ENCODE data around the gene OCRL. TPM values are rescaled to one million over a fixed set of nuclear protein-coding genes. Genes with fewer than 3 reads are reported as not detected.

Gene OCRL
- total and polyA plus RNA-seq, 4 donors, result 8.6 to 20.2 (median 14.0) TPM

- no peaks in the 10 kb centered on the region for H3K36me3 ChIP-seq (ENCODE audit: control insufficient read depth in 4 of 4, insufficient read depth in 4 of 4, low read length in 4 of 4)
- ATAC-seq (ENCODE audit: insufficient read depth, low FRiP score) (peak; percentile 71), DNase-seq (peak; percentile 78 to 81 (median 79))
- H3K9ac ChIP-seq (ENCODE audit: insufficient read depth in 1 of 2, low read length in 2 of 2), result no peak overlapping the region
- WGBS, 2 donors, result 25 to 26% methylated on average over 13 of the region's 13 CpGs
- no peaks in the 10 kb centered on the region for H3K4me1 ChIP-seq (ENCODE audit: control insufficient read depth in 5 of 5, insufficient read depth in 5 of 5, low read length in 5 of 5)
- H3K27me3 ChIP-seq (ENCODE audit: control insufficient read depth in 3 of 3, insufficient read depth in 3 of 3, low read length in 2 of 3), result peaks cover 0 to 7% (median 4%) of the 10 kb centered on the region in 3 donors
- H3K4me3 ChIP-seq, result no peak overlapping the region
- H3K9me3 ChIP-seq (ENCODE audit: control insufficient read depth in 4 of 4, insufficient read depth in 3 of 4, low read length in 3 of 4), result peaks cover 0 to 9% (median 0%) of the 10 kb centered on the region in 4 donors
- H3K27ac ChIP-seq (ENCODE audit: low read depth in 1 of 2, low read length in 1 of 2), result no peak overlapping the region
- TF ChIP-seq, protein P1, sequence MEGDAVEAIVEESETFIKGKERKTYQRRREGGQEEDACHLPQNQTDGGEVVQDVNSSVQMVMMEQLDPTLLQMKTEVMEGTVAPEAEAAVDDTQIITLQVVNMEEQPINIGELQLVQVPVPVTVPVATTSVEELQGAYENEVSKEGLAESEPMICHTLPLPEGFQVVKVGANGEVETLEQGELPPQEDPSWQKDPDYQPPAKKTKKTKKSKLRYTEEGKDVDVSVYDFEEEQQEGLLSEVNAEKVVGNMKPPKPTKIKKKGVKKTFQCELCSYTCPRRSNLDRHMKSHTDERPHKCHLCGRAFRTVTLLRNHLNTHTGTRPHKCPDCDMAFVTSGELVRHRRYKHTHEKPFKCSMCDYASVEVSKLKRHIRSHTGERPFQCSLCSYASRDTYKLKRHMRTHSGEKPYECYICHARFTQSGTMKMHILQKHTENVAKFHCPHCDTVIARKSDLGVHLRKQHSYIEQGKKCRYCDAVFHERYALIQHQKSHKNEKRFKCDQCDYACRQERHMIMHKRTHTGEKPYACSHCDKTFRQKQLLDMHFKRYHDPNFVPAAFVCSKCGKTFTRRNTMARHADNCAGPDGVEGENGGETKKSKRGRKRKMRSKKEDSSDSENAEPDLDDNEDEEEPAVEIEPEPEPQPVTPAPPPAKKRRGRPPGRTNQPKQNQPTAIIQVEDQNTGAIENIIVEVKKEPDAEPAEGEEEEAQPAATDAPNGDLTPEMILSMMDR (IDR thresholded peaks at IDR 0.05; ENCODE audit: control extremely low read depth, extremely low read depth), result peak; percentile 77
Measured at GRCh38 chrX:129637217-129638109, 97.4 kb downstream of the OCRL start.

- ATAC-seq (ENCODE audit: insufficient read depth, low FRiP score) (no peak), DNase-seq (no peak)
- peaks cover 0 to 9% (median 0%) of the 10 kb centered on the region in 4 donors for H3K9me3 ChIP-seq (ENCODE audit: control insufficient read depth in 4 of 4, insufficient read depth in 3 of 4, low read length in 3 of 4)
- no peak overlapping the region for H3K27ac ChIP-seq (ENCODE audit: low read depth in 1 of 2, low read length in 1 of 2)
- WGBS, 2 donors, result 72 to 94% methylated on average over 7 to 8 of the region's 8 CpGs
- no peak overlapping the region for H3K4me3 ChIP-seq
- peaks cover 0 to 8% (median 0%) of the 10 kb centered on the region in 5 donors for H3K4me1 ChIP-seq (ENCODE audit: control insufficient read depth in 5 of 5, insufficient read depth in 5 of 5, low read length in 5 of 5)
- H3K9ac ChIP-seq (ENCODE audit: insufficient read depth in 1 of 2, low read length in 2 of 2), result no peak overlapping the region
- TF ChIP-seq, protein P1 (IDR thresholded peaks at IDR 0.05; ENCODE audit: control extremely low read depth, extremely low read depth), result no peak
- H3K27me3 ChIP-seq (ENCODE audit: control insufficient read depth in 3 of 3, insufficient read depth in 3 of 3, low read length in 2 of 3), result peaks cover 0 to 7% (median 4%) of the 10 kb centered on the region in 3 donors
- H3K36me3 ChIP-seq (ENCODE audit: control insufficient read depth in 4 of 4, insufficient read depth in 4 of 4, low read length in 4 of 4), result no peaks in the 10 kb centered on the region
Measured at GRCh38 chrX:129638917-129639316, 98.9 kb downstream of the OCRL start.

DNA sequence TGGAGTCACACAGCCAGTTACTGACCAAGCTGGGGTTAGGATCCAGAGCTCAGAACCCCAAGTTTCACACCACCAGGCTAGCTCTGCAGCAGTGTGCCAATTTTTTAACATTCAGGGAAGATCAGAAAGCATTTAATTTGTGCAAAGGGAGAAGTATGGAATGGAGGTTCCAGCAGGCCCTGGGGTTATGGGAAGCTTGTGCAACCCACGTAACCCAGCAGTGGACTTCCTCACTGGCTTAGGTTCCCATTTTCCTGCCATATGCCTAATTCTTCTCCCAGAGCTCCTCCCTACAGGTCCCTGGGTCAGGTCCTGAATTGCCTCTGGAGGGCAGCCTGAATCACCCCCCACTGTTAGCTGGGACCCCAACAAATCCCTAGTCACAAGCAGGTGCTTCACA is 100.7 kb downstream of the OCRL start:
- no peak for DNase-seq
- no peak overlapping the region for H3K27ac ChIP-seq (ENCODE audit: low read depth in 1 of 2, low read length in 1 of 2)
- H3K27me3 ChIP-seq (ENCODE audit: control insufficient read depth in 3 of 3, insufficient read depth in 3 of 3, low read length in 2 of 3), result peaks cover 0 to 6% (median 0%) of the 10 kb centered on the region in 3 donors
- no peak overlapping the region for H3K9ac ChIP-seq (ENCODE audit: insufficient read depth in 1 of 2, low read length in 2 of 2)
- H3K9me3 ChIP-seq (ENCODE audit: control insufficient read depth in 4 of 4, insufficient read depth in 3 of 4, low read length in 3 of 4), result peaks cover 0 to 9% (median 0%) of the 10 kb centered on the region in 4 donors
- 33 to 60% methylated on average over 1 of the region's 1 CpG for WGBS, 2 donors
- no peak for ATAC-seq (ENCODE audit: insufficient read depth, low FRiP score)
- TF ChIP-seq, protein P1 (IDR thresholded peaks at IDR 0.05; ENCODE audit: control extremely low read depth, extremely low read depth), result no peak
- H3K4me1 ChIP-seq (ENCODE audit: control insufficient read depth in 5 of 5, insufficient read depth in 5 of 5, low read length in 5 of 5), result peaks cover 0 to 8% (median 0%) of the 10 kb centered on the region in 5 donors
- no peak overlapping the region for H3K4me3 ChIP-seq
- H3K36me3 ChIP-seq (ENCODE audit: control insufficient read depth in 4 of 4, insufficient read depth in 4 of 4, low read length in 4 of 4), result no peaks in the 10 kb centered on the region

All from lung (tissue), 12 donors.